Mesenchymal stem cell (in vitro differentiated cells and primary cell): Measurements from ENCODE around the gene PTPRN2.

ENCODE experiments used
- DNase-seq: peaks from one replicate; pipeline ENCODE4 v3.0.0-alpha.2; 2013
- H2AFZ ChIP-seq: one replicate; pipeline ENCODE4 v1.6.1; 2013; ENCODE audit warnings: low read depth, mild to moderate bottlenecking, control low read depth, inconsistent platforms, low read length, moderate library complexity
- H2AK5ac ChIP-seq: 2 replicates; pipeline ENCODE4 v1.6.1; 2013; ENCODE audit warnings: low read length, moderate library complexity, mild to moderate bottlenecking, inconsistent platforms; ENCODE audit not compliant: severe bottlenecking
- H2BK120ac ChIP-seq: one replicate; pipeline ENCODE4 v1.6.1; 2013; ENCODE audit warnings: low read depth, mild to moderate bottlenecking, inconsistent platforms, low read length, moderate library complexity
- H2BK12ac ChIP-seq, 2 experiments: one replicate each; pipeline ENCODE4 v1.6.1; 2013; ENCODE audit warnings: inconsistent platforms in 2 of 2, low read length in 2 of 2, mild to moderate bottlenecking in 2 of 2, moderate library complexity in 2 of 2, control low read depth in 1 of 2
- H2BK15ac ChIP-seq: one replicate; pipeline ENCODE4 v1.6.1; 2013; ENCODE audit warnings: mild to moderate bottlenecking, low read depth, inconsistent platforms; ENCODE audit not compliant: poor library complexity, severe bottlenecking
- H2BK5ac ChIP-seq: 2 replicates; pipeline ENCODE4 v1.6.1; 2013; ENCODE audit warnings: low read depth, mild to moderate bottlenecking, low read length, control low read depth, inconsistent platforms; ENCODE audit not compliant: poor library complexity, severe bottlenecking
- H3K14ac ChIP-seq, 2 experiments: one replicate each; pipeline ENCODE4 v1.6.1; 2013; ENCODE audit warnings: inconsistent platforms in 2 of 2, low read length in 2 of 2, control low read depth in 1 of 2, mild to moderate bottlenecking in 1 of 2, moderate library complexity in 1 of 2
- H3K18ac ChIP-seq, 2 experiments: one replicate each; pipeline ENCODE4 v1.6.1; 2013; ENCODE audit warnings: inconsistent platforms in 2 of 2, low read length in 2 of 2, control low read depth in 1 of 2, low read depth in 1 of 2, mild to moderate bottlenecking in 1 of 2
- H3K23ac ChIP-seq, 2 experiments: one replicate each; pipeline ENCODE4 v1.6.1; 2013; ENCODE audit warnings: inconsistent platforms in 2 of 2, low read length in 2 of 2, mild to moderate bottlenecking in 2 of 2, moderate library complexity in 2 of 2, control low read depth in 1 of 2
- H3K27ac ChIP-seq: 2 replicates; pipeline ENCODE4 v1.5.1; 2013; ENCODE audit warnings: mild to moderate bottlenecking, moderate library complexity, low read length, control low read depth, inconsistent platforms; ENCODE audit not compliant: poor library complexity, severe bottlenecking
- H3K27me3 ChIP-seq, 2 experiments: 2 replicates each; pipeline versions ENCODE4 v1.6.1 to v1.7.0; 2013; ENCODE audit warnings: low read length in 2 of 2, mild to moderate bottlenecking in 2 of 2, moderate library complexity in 2 of 2, control low read depth in 1 of 2, inconsistent platforms in 1 of 2; ENCODE audit not compliant: control insufficient read depth in 1 of 2, insufficient read depth in 1 of 2
- H3K36me3 ChIP-seq, 2 experiments: 2 replicates each; pipeline versions ENCODE4 v1.6.1 to v1.7.0; 2013; ENCODE audit warnings: low read length in 2 of 2, control low read depth in 1 of 2, inconsistent platforms in 1 of 2, low read depth in 1 of 2, mild to moderate bottlenecking in 1 of 2; ENCODE audit not compliant: insufficient read depth in 2 of 2, control insufficient read depth in 1 of 2
- H3K4ac ChIP-seq, 2 experiments: one replicate each; pipeline ENCODE4 v1.6.1; 2013; ENCODE audit warnings: inconsistent platforms in 2 of 2, low read length in 2 of 2, mild to moderate bottlenecking in 2 of 2, moderate library complexity in 2 of 2, control low read depth in 1 of 2, low read depth in 1 of 2
- H3K4me1 ChIP-seq: 2 replicates; pipeline ENCODE4 v1.6.1; 2013; ENCODE audit warnings: low read depth, low read length, control low read depth; ENCODE audit not compliant: control insufficient read depth, insufficient read depth
- H3K4me2 ChIP-seq: 2 replicates; pipeline ENCODE4 v1.6.1; 2013; ENCODE audit warnings: low read length, mild to moderate bottlenecking, inconsistent platforms; ENCODE audit not compliant: poor library complexity, severe bottlenecking
- H3K4me3 ChIP-seq, 2 experiments: 2 replicates each; pipeline versions ENCODE4 v1.5.1 to v1.7.0; 2013; ENCODE audit warnings: low read length in 2 of 2, mild to moderate bottlenecking in 2 of 2, control low read depth in 1 of 2, low read depth in 1 of 2; ENCODE audit not compliant: insufficient read depth in 1 of 2
- H3K79me1 ChIP-seq: replicated peaks from 2 replicates; pipeline ENCODE4 v1.6.1; 2013; ENCODE audit warnings: mild to moderate bottlenecking, control low read depth, low read length, inconsistent platforms; ENCODE audit not compliant: poor library complexity, severe bottlenecking
- H3K9ac ChIP-seq: 2 replicates; pipeline ENCODE4 v1.7.0; 2013; ENCODE audit warnings: mild to moderate bottlenecking, low read length, moderate library complexity
- H3K9me3 ChIP-seq: 2 replicates; pipeline ENCODE4 v1.7.0; 2013; ENCODE audit warnings: mild to moderate bottlenecking, low read length; ENCODE audit not compliant: control insufficient read depth
- H4K8ac ChIP-seq: one replicate; pipeline ENCODE4 v1.6.1; 2013; ENCODE audit warnings: inconsistent platforms, mild to moderate bottlenecking, low read length, moderate library complexity
- H4K91ac ChIP-seq: one replicate; pipeline ENCODE4 v1.6.1; 2013; ENCODE audit warnings: mild to moderate bottlenecking, low read length, inconsistent platforms
- WGBS: methylation state at CpG from one replicate; pipeline ENCODE4 v1.1.7; 2013; ENCODE audit warnings: mixed read lengths; 5-methylcytosine and 5-hydroxymethylcytosine counted together

Gene PTPRN2

GRCh38 chr7:157813741-157814661, 773.6 kb downstream of the PTPRN2 start:
- Histone ChIP-seq H3K4me3 (no peak overlapping the region), H2BK5ac (no peak overlapping the region), H2BK15ac (no peak overlapping the region), H2AFZ (no peak overlapping the region), H3K4me1 (peaks cover 2% of the 10 kb centered on the region), H3K9me3 (no peaks in the 10 kb centered on the region), H3K9ac (no peak overlapping the region), H3K14ac (no peak overlapping the region), H2BK120ac (no peak overlapping the region), H3K36me3 (no peaks in the 10 kb centered on the region), H2BK12ac (no peak overlapping the region), H3K4ac (no peak overlapping the region), H4K8ac (no peak overlapping the region), H3K18ac (no peak overlapping the region), H4K91ac (no peak overlapping the region), H3K79me1 (no peaks in the 10 kb centered on the region), H3K23ac (no peak overlapping the region), H3K27me3 (no peaks in the 10 kb centered on the region), H3K27ac (no peak overlapping the region), H2AK5ac (no peak overlapping the region), H3K4me2 (no peak overlapping the region)
- no peak for DNase-seq
- 90% methylated on average over 41 of the region's 46 CpGs for WGBS

- no peak overlapping the region for H3K27ac ChIP-seq
- no peak overlapping the region for H3K14ac ChIP-seq
- H2AFZ ChIP-seq, result no peak overlapping the region
- no peak overlapping the region for H2BK15ac ChIP-seq
- no peak overlapping the region for H4K8ac ChIP-seq
- no peak overlapping the region for H3K9ac ChIP-seq
- H3K18ac ChIP-seq, result no peak overlapping the region
- no peaks in the 10 kb centered on the region for H3K79me1 ChIP-seq
- H3K27me3 ChIP-seq, result no peaks in the 10 kb centered on the region
- no peak for DNase-seq
- H3K23ac ChIP-seq, result no peak overlapping the region
- H3K4ac ChIP-seq, result no peak overlapping the region
- no peak overlapping the region for H2BK12ac ChIP-seq
- peaks cover 2% of the 10 kb centered on the region for H3K4me1 ChIP-seq
- H3K9me3 ChIP-seq, result peaks cover 2% of the 10 kb centered on the region
- H3K4me2 ChIP-seq, result no peak overlapping the region
- 92% methylated on average over 17 of the region's 17 CpGs for WGBS
- H2BK120ac ChIP-seq, result no peak overlapping the region
- H3K36me3 ChIP-seq, result no peaks in the 10 kb centered on the region
- no peak overlapping the region for H4K91ac ChIP-seq
- H3K4me3 ChIP-seq, result no peak overlapping the region
- no peak overlapping the region for H2BK5ac ChIP-seq
- H2AK5ac ChIP-seq, result no peak overlapping the region
These were observed 774.6 kb downstream of the PTPRN2 start for GRCh38 chr7:157813053-157813452.

- H3K4me2 ChIP-seq, result no peak overlapping the region
- H3K23ac ChIP-seq, result no peak overlapping the region
- peaks cover 4% of the 10 kb centered on the region for H3K9me3 ChIP-seq
- no peak overlapping the region for H2BK12ac ChIP-seq
- no peaks in the 10 kb centered on the region for H3K79me1 ChIP-seq
- DNase-seq, result no peak
- H2AK5ac ChIP-seq, result no peak overlapping the region
- H2BK15ac ChIP-seq, result no peak overlapping the region
- peaks cover 6% of the 10 kb centered on the region for H3K4me1 ChIP-seq
- H4K8ac ChIP-seq, result no peak overlapping the region
- H3K14ac ChIP-seq, result no peak overlapping the region
- H3K4ac ChIP-seq, result no peak overlapping the region
- H3K27me3 ChIP-seq, result no peaks in the 10 kb centered on the region
- H3K27ac ChIP-seq, result no peak overlapping the region
- no peaks in the 10 kb centered on the region for H3K36me3 ChIP-seq
- H2AFZ ChIP-seq, result no peak overlapping the region
- H2BK5ac ChIP-seq, result no peak overlapping the region
- no peak overlapping the region for H4K91ac ChIP-seq
- no peak overlapping the region for H2BK120ac ChIP-seq
- 81% methylated on average over 9 of the region's 16 CpGs for WGBS
- H3K4me3 ChIP-seq, result no peak overlapping the region
- no peak overlapping the region for H3K18ac ChIP-seq
- H3K9ac ChIP-seq, result no peak overlapping the region
These were observed 775.7 kb downstream of the PTPRN2 start for GRCh38 chr7:157811946-157812345.

GRCh38 chr7:157809863-157810851, 777.5 kb downstream of the PTPRN2 start:
- Histone ChIP-seq H3K79me1 (no peaks in the 10 kb centered on the region), H2AK5ac (no peak overlapping the region), H3K36me3 (no peaks in the 10 kb centered on the region), H3K4me2 (no peak overlapping the region), H3K23ac (no peak overlapping the region), H3K27ac (no peak overlapping the region), H2AFZ (no peak overlapping the region), H2BK12ac (no peak overlapping the region), H4K8ac (no peak overlapping the region), H2BK120ac (no peak overlapping the region), H3K4me1 (peaks cover 13% of the 10 kb centered on the region), H4K91ac (no peak overlapping the region), H3K4me3 (no peak overlapping the region), H3K4ac (no peak overlapping the region), H3K18ac (no peak overlapping the region), H3K27me3 (no peaks in the 10 kb centered on the region), H2BK15ac (no peak overlapping the region), H3K9me3 (peaks cover 4% of the 10 kb centered on the region), H3K14ac (no peak overlapping the region), H2BK5ac (no peak overlapping the region), H3K9ac (no peak overlapping the region)
- 93% methylated on average over 55 of the region's 55 CpGs for WGBS
- DNase-seq, result no peak
